HG02885 (cell line): ENCODE results near the gene FOXD4L5.
"Not testable (repeated sequence)": the region's sequence is repeated elsewhere in the genome, so short reads cannot be mapped to it uniquely, and the experiment has no call there.

Experiments used
- ATAC-seq: cut with Tn5 transposase; IDR thresholded peaks from one replicate; pipeline ENCODE4 v1.9.1; 2021; ENCODE audit warnings: mild to moderate bottlenecking; ENCODE audit not compliant: unreplicated experiment, poor library complexity

Gene FOXD4L5

GRCh38 chr9:65285109-65285508, at the start of gene FOXD4L5:
TSS of gene FOXD4L5 (minus strand) at chr9:65285209. CDS start at chr9:65284377, 832 bp downstream.
- ATAC-seq: not testable (repeated sequence)

GRCh38 chr9:65283943-65284342, 1.1 kb downstream of the FOXD4L5 start:
- ATAC-seq: not testable (repeated sequence)

- ATAC-seq: not testable (repeated sequence)
Observed at GRCh38 chr9:65282976-65283375, 2.0 kb downstream of the FOXD4L5 start.
